IMR-90 (cell line): ENCODE measurements around the gene PRPF40A. TPM values are rescaled to one million over a fixed set of nuclear protein-coding genes. Genes with fewer than 3 reads are reported as not detected.
A peak's percentile ranks its signal among the peaks of the same experiment; 100 is the strongest.

Experiments
- ATAC-seq: fragments of 200-7000 bp; cut with Tn5 transposase; 2 replicates; pipeline ENCODE4 v1.9.1; 2020; ENCODE audit warnings: low read depth, mild to moderate bottlenecking, moderate library complexity
- BruUV-seq: library from RNA; stranded (reverse); fragments of 400-500 nt; replicated peaks from 2 replicates; lab custom pipeline; 2021; lab: Mats Ljungman, UMichigan
- CTCF ChIA-PET: fragments of 300-600 bp; formaldehyde crosslinking; extraction: SDS; loops from one replicate; lab custom pipeline; 2021; ENCODE audit warnings: antibody characterized with exemption; lab: Yijun Ruan, JAX
- POLR2A ChIA-PET: fragments of 300-600 bp; sonication (Branson Sonifier 250); formaldehyde crosslinking; loops from one replicate; lab custom pipeline; 2022; ENCODE audit warnings: antibody characterized with exemption; ENCODE audit not compliant: unreplicated experiment; lab: Charles Lee
- DNase-seq: peaks from one replicate; pipeline ENCODE4 v3.0.0; 2013
- H2AFZ ChIP-seq: replicated peaks from 2 replicates; pipeline ENCODE3; 2013; ENCODE audit warnings: low read length, mild to moderate bottlenecking; ENCODE audit not compliant: poor library complexity
- H2AK5ac ChIP-seq: 2 replicates; pipeline ENCODE4 v1.6.1; 2013; ENCODE audit warnings: low read depth, low read length, inconsistent platforms
- H2AK9ac ChIP-seq: replicated peaks from 2 replicates; pipeline ENCODE3; 2013; ENCODE audit warnings: mild to moderate bottlenecking, low read depth, low read length, moderate library complexity; ENCODE audit not compliant: poor library complexity
- H2BK120ac ChIP-seq: 2 replicates; pipeline ENCODE4 v1.6.1; 2013; ENCODE audit warnings: low read depth, low read length, inconsistent platforms
- H2BK15ac ChIP-seq: 3 replicates; pipeline ENCODE4 v1.6.1; 2013; ENCODE audit warnings: low read depth, low read length, inconsistent platforms
- H2BK20ac ChIP-seq: 2 replicates; pipeline ENCODE4 v1.6.1; 2013; ENCODE audit warnings: low read depth, mild to moderate bottlenecking, inconsistent platforms, low read length, moderate library complexity
- H2BK5ac ChIP-seq: 2 replicates; pipeline ENCODE4 v1.6.1; 2013; ENCODE audit warnings: mild to moderate bottlenecking, low read depth, low read length, inconsistent platforms; ENCODE audit not compliant: poor library complexity, severe bottlenecking
- H3K14ac ChIP-seq: replicated peaks from 2 replicates; pipeline ENCODE4 v1.6.1; 2013; ENCODE audit warnings: low read depth, low read length, inconsistent platforms
- H3K18ac ChIP-seq: 2 replicates; pipeline ENCODE4 v1.6.1; 2013; ENCODE audit warnings: low read depth, low read length, control low read depth
- H3K23ac ChIP-seq: 2 replicates; pipeline ENCODE4 v1.6.1; 2013; ENCODE audit warnings: low read depth, low read length, inconsistent platforms
- H3K27ac ChIP-seq: 2 replicates; pipeline ENCODE4 v1.5.1; 2013; ENCODE audit warnings: mild to moderate bottlenecking, control low read depth, low read length; ENCODE audit not compliant: insufficient read depth
- H3K27me3 ChIP-seq: 2 replicates; pipeline ENCODE4 v1.6.1; 2013; ENCODE audit warnings: low read length; ENCODE audit not compliant: control insufficient read depth, insufficient read depth
- H3K36me3 ChIP-seq: 2 replicates; pipeline ENCODE4 v1.6.1; 2013; ENCODE audit warnings: low read length, mixed read lengths; ENCODE audit not compliant: control insufficient read depth, insufficient read depth
- H3K4ac ChIP-seq: 2 replicates; pipeline ENCODE4 v1.6.1; 2013; ENCODE audit warnings: low read depth, low read length, inconsistent platforms
- H3K4me1 ChIP-seq: 2 replicates; pipeline ENCODE4 v1.6.1; 2013; ENCODE audit warnings: low read length, mixed read lengths; ENCODE audit not compliant: control insufficient read depth, insufficient read depth
- H3K4me2 ChIP-seq: 2 replicates; pipeline ENCODE4 v1.6.1; 2013; ENCODE audit warnings: low read depth, mild to moderate bottlenecking, control low read depth, low read length, moderate library complexity
- H3K4me3 ChIP-seq: 2 replicates; pipeline ENCODE4 v1.5.1; 2013; ENCODE audit warnings: low read depth, mild to moderate bottlenecking, control low read depth, low read length, moderate library complexity; ENCODE audit not compliant: insufficient read depth
- H3K56ac ChIP-seq: 2 replicates; pipeline ENCODE4 v1.6.1; 2013; ENCODE audit warnings: low read length, inconsistent platforms; ENCODE audit not compliant: insufficient read depth; ENCODE audit errors: extremely low read depth
- H3K79me1 ChIP-seq, 2 experiments: 2 replicates each; pipeline ENCODE4 v1.6.1; 2013; ENCODE audit warnings: low read length in 2 of 2, inconsistent platforms in 1 of 2, low read depth in 1 of 2
- H3K9ac ChIP-seq: 2 replicates; pipeline ENCODE4 v1.6.1; 2013; ENCODE audit warnings: low read depth, low read length, control low read depth
- H3K9me1 ChIP-seq: 2 replicates; pipeline ENCODE4 v1.6.1; 2013; ENCODE audit warnings: low read length, inconsistent platforms; ENCODE audit not compliant: insufficient read depth
- H3K9me3 ChIP-seq: 2 replicates; pipeline ENCODE4 v1.6.1; 2013; ENCODE audit warnings: low read length; ENCODE audit not compliant: control insufficient read depth, insufficient read depth
- H4K20me1 ChIP-seq: 2 replicates; pipeline ENCODE4 v1.6.1; 2013; ENCODE audit warnings: low read length, inconsistent platforms; ENCODE audit not compliant: insufficient read depth
- H4K5ac ChIP-seq: 2 replicates; pipeline ENCODE4 v1.6.1; 2013; ENCODE audit warnings: mild to moderate bottlenecking, low read depth, low read length, control low read depth
- H4K8ac ChIP-seq, 2 experiments: 2 replicates each; pipeline ENCODE4 v1.6.1; 2013; ENCODE audit warnings: low read depth in 2 of 2, low read length in 2 of 2, control low read depth in 1 of 2, inconsistent platforms in 1 of 2
- H4K91ac ChIP-seq: 2 replicates; pipeline ENCODE4 v1.6.1; 2013; ENCODE audit warnings: low read depth, low read length, inconsistent platforms; ENCODE audit not compliant: insufficient read depth
- CTCF ChIP-seq: conservative IDR thresholded peaks from 2 replicates; pipeline ENCODE4 v1.5.1; 2012; ENCODE audit warnings: mild to moderate bottlenecking, low read depth, low read length, improper control_type of control experiment
- FOS ChIP-seq: fragments of 150-350 bp; IDR thresholded peaks from 2 replicates; pipeline ENCODE4 v1.6.1; 2016; ENCODE audit warnings: low read depth, low read length
- MAZ ChIP-seq: IDR thresholded peaks from 2 replicates; pipeline ENCODE4 v1.6.1; 2012; ENCODE audit warnings: low read depth, mild to moderate bottlenecking, low read length, improper control_type of control experiment, moderate library complexity, borderline replicate concordance
- MXI1 ChIP-seq: IDR thresholded peaks from 2 replicates; pipeline ENCODE4 v1.6.1; 2012; ENCODE audit warnings: low read depth, mild to moderate bottlenecking, low read length, moderate library complexity, borderline replicate concordance
- RAD21 ChIP-seq: IDR thresholded peaks from 2 replicates; pipeline ENCODE4 v1.6.1; 2012; ENCODE audit warnings: low read length, improper control_type of control experiment
- SMC3 ChIP-seq: fragments of 150-350 bp; IDR thresholded peaks from 2 replicates; pipeline ENCODE4 v1.6.1; 2016; ENCODE audit warnings: low read depth, mild to moderate bottlenecking, antibody characterized with exemption, low read length, moderate library complexity
- USF2 ChIP-seq: fragments of 150-350 bp; IDR thresholded peaks from 2 replicates; pipeline ENCODE4 v1.6.1; 2017; ENCODE audit warnings: mild to moderate bottlenecking, antibody characterized with exemption, low read length, low read depth
- WGBS, 2 experiments: methylation state at CpG; one replicate each; pipeline versions ENCODE4 v1.1.5 to v1.1.7; 2013; ENCODE audit warnings: missing lambda C conversion rate in 2 of 2; ENCODE audit not compliant: insufficient read length in 1 of 2; ENCODE audit errors: extremely low coverage in 2 of 2; 5-methylcytosine and 5-hydroxymethylcytosine counted together
- dilution Hi-C: fragments of 300-500 bp; cut with HindIII; formaldehyde crosslinking; loops from one replicate; pipeline ENCODE4 v1.14.3; 2018; ENCODE audit warnings: low sequenced_read_pairs; ENCODE audit not compliant: unreplicated experiment
- in situ Hi-C: fragments of 300-500 bp; cut with MboI; formaldehyde crosslinking; loops from 3 replicates; pipeline ENCODE4 v1.14.3; 2019; ENCODE audit warnings: low sequenced_read_pairs, inconsistent platforms, mixed read lengths
- intact Hi-C: fragments of 100-400 bp; cut with micrococcal nuclease; formaldehyde crosslinking; loops from 2 replicates; pipeline ENCODE4 v1.10.0; 2022
- polyA plus RNA-seq, 3 experiments: library from polyadenylated mRNA; depleted of rRNA; stranded (reverse); fragments of >200 nt; gene quantifications; 2 replicates each; pipeline ENCODE4 v1.2.3, GENCODE V29; 2012; ENCODE audit warnings: low replicate concordance in 1 of 3
- total RNA-seq: library from RNA; depleted of rRNA; stranded (reverse); fragments of >200 nt; gene quantifications from 2 replicates; pipeline ENCODE4 v1.2.3, GENCODE V29; 2012

Gene PRPF40A
- total and polyA plus RNA-seq, 2 of the 4 experiments (the other 2 are of a cell fraction), result 49.1 to 150 TPM

- intact Hi-C loops, result loop anchor here (1.0 to 10.0 kb wide), 3 partner anchors 73 to 451 kb away; no protein-coding TSS in a partner anchor
- CTCF ChIA-PET, result interaction anchor here (0.6 to 2.4 kb wide), 5 partner anchors 9 to 214 kb away, joined by 3 to 12 read pairs (median 3); no protein-coding TSS in a partner anchor
- no peak overlapping the region for H2AK9ac ChIP-seq
- H3K18ac ChIP-seq, result no peak overlapping the region
- H4K20me1 ChIP-seq, result no peaks in the 10 kb centered on the region
- peak overlapping the region; percentile 43; the same call in 1 of the 2 replicates for H2AK5ac ChIP-seq
- H4K8ac ChIP-seq, result no peak overlapping the region
- H3K14ac ChIP-seq, result no peak overlapping the region
- no CpG with 5 or more reads among the region's 1 CpG for WGBS, 2 experiments
- H2AFZ ChIP-seq, result no peak overlapping the region
- no peak overlapping the region for H4K5ac ChIP-seq
- no peak overlapping the region for H2BK120ac ChIP-seq
- H4K91ac ChIP-seq, result no peak overlapping the region
- no peak overlapping the region for H2BK15ac ChIP-seq
- H3K4me2 ChIP-seq, result no peak overlapping the region
- no peak overlapping the region for H2BK5ac ChIP-seq
- no peak overlapping the region for H3K23ac ChIP-seq
- H3K4me1 ChIP-seq, result no peaks in the 10 kb centered on the region
- H3K9ac ChIP-seq, result no peak overlapping the region
- TF ChIP-seq MAZ (no peak), USF2 (no peak), CTCF (peak; percentile 76), FOS (no peak), RAD21 (peak; percentile 87), MXI1 (no peak), SMC3 (peak; percentile 90)
- H3K79me1 ChIP-seq, result no peaks in the 10 kb centered on the region
- peak; percentile 82 for ATAC-seq
- H3K27me3 ChIP-seq, result no peaks in the 10 kb centered on the region
- H3K27ac ChIP-seq, result no peak overlapping the region
- H3K4ac ChIP-seq, result no peak overlapping the region
- H3K9me3 ChIP-seq, result no peaks in the 10 kb centered on the region
- POLR2A ChIA-PET, result no interaction called here
- peaks cover 8% of the 10 kb centered on the region for H3K36me3 ChIP-seq
- DNase-seq, result peak; percentile 55
- H3K56ac ChIP-seq, result no peak overlapping the region
- BruUV-seq, result no TSS peak
- no peak overlapping the region for H2BK20ac ChIP-seq
- H3K9me1 ChIP-seq, result no peaks in the 10 kb centered on the region
- dilution Hi-C loops, result loop anchor here (25.0 kb wide), 1 partner anchor 440 kb away; the partner anchor contains the start of gene STAM2
- in situ Hi-C loops, result loop anchor here (5.0 to 10.0 kb wide), 2 partner anchors 293 to 435 kb away; partner anchors contain the start of gene FMNL2
- no peak overlapping the region for H3K4me3 ChIP-seq
These were observed 89.8 kb downstream of the PRPF40A start for GRCh38 chr2:152627351-152627957.
